Ishikawa (cell line): ENCODE data around the gene ATAD2B.

ENCODE experiments used
- CEBPB ChIP-seq: IDR thresholded peaks from 2 replicates; pipeline ENCODE4 v1.6.1; 2012
- CREB1 ChIP-seq: IDR thresholded peaks from 2 replicates; pipeline ENCODE4 v1.6.1; 2012; ENCODE audit warnings: low read depth
- EGR1 ChIP-seq: IDR thresholded peaks from 2 replicates; pipeline ENCODE4 v1.6.1; 2012
- EP300 ChIP-seq: IDR thresholded peaks from 2 replicates; pipeline ENCODE4 v1.6.1; 2012; ENCODE audit warnings: borderline replicate concordance
- FOXM1 ChIP-seq: IDR thresholded peaks from 2 replicates; pipeline ENCODE4 v1.6.1; 2012; ENCODE audit warnings: low read depth, borderline replicate concordance
- MAX ChIP-seq: IDR thresholded peaks from 2 replicates; pipeline ENCODE4 v1.6.1; 2012
- NFIC ChIP-seq: IDR thresholded peaks from 2 replicates; pipeline ENCODE4 v1.6.1; 2012
- RAD21 ChIP-seq: IDR thresholded peaks from 2 replicates; pipeline ENCODE4 v1.6.1; 2012; ENCODE audit warnings: low read depth
- REST ChIP-seq: IDR thresholded peaks from 2 replicates; pipeline ENCODE4 v1.6.1; 2012; ENCODE audit warnings: low read depth, mild to moderate bottlenecking
- TAF1 ChIP-seq: IDR thresholded peaks from 2 replicates; pipeline ENCODE4 v1.6.1; 2012; ENCODE audit warnings: low read depth, mild to moderate bottlenecking
- TCF12 ChIP-seq: IDR thresholded peaks from 2 replicates; pipeline ENCODE4 v1.6.1; 2012; ENCODE audit warnings: low read depth
- TEAD4 ChIP-seq: IDR thresholded peaks from 2 replicates; pipeline ENCODE4 v1.6.1; 2012
- USF1 ChIP-seq: IDR thresholded peaks from 2 replicates; pipeline ENCODE4 v1.6.1; 2012
- YY1 ChIP-seq: IDR thresholded peaks from 2 replicates; pipeline ENCODE4 v1.6.1; 2012; ENCODE audit warnings: low read depth
- ZBTB7A ChIP-seq: IDR thresholded peaks from 2 replicates; pipeline ENCODE4 v1.6.1; 2012; ENCODE audit warnings: low read depth

The ATAD2B gene

GRCh38 chr2:23926750-23927571 lies at the start of gene ATAD2B:
Gene ATAD2B (minus strand): TSS chr2:23927123. CDS start chr2:23926770, 353 bp downstream.
- TF ChIP-seq RAD21 (peak; percentile 68; the same call in 1 of the 2 replicates), EGR1 (peak; percentile 41; the same call in 1 of the 2 replicates), MAX (peak; percentile 67; the same call in 1 of the 2 replicates), YY1 (peak; percentile 90), USF1 (no peak), TAF1 (peak; percentile 82), CREB1 (no peak), EP300 (no peak)

- TF ChIP-seq CEBPB (no peak), TAF1 (no peak), NFIC (no peak), YY1 (no peak), USF1 (no peak), TCF12 (no peak), MAX (no peak), TEAD4 (no peak), CREB1 (no peak), ZBTB7A (no peak), RAD21 (no peak)
Measured at GRCh38 chr2:23967846-23968245, 40.9 kb upstream of the ATAD2B start.

- no peak for TF ChIP-seq CREB1
- TF ChIP-seq RAD21: no peak
- TF ChIP-seq FOXM1: no peak
- no peak for TF ChIP-seq CEBPB
- TF ChIP-seq REST: no peak
- no peak for TF ChIP-seq TAF1
- no peak for TF ChIP-seq NFIC
- no peak for TF ChIP-seq TEAD4
- TF ChIP-seq TCF12: no peak
- no peak for TF ChIP-seq USF1
- no peak for TF ChIP-seq MAX
- TF ChIP-seq YY1: no peak
- TF ChIP-seq ZBTB7A: no peak
- no peak for TF ChIP-seq EP300
Measured at GRCh38 chr2:23954325-23955014, 27.5 kb upstream of the ATAD2B start.

- TF ChIP-seq FOXM1: no peak
- TF ChIP-seq CEBPB: no peak
- TF ChIP-seq YY1: no peak
- TF ChIP-seq ZBTB7A: no peak
- TF ChIP-seq TEAD4: no peak
- no peak for TF ChIP-seq NFIC
- no peak for TF ChIP-seq EP300
- TF ChIP-seq REST: no peak
- no peak for TF ChIP-seq TCF12
- TF ChIP-seq TAF1: no peak
- no peak for TF ChIP-seq EGR1
Measured at GRCh38 chr2:23953625-23954024, 26.7 kb upstream of the ATAD2B start.

- TF ChIP-seq TCF12 (no peak), YY1 (no peak), TEAD4 (no peak), CREB1 (no peak), REST (no peak)
Measured at GRCh38 chr2:23947350-23947749, 20.4 kb upstream of the ATAD2B start.
